Activated CD4-positive, alpha-beta T cell treated with anti-CD3 and anti-CD28 coated beads, Interleukin-2, amount 10 ng/mL, durations not matched to agents 24 days and 14 days (primary cell): ENCODE results near the gene FBXL3. TPM values are rescaled to one million over a fixed set of nuclear protein-coding genes. Genes with fewer than 3 reads are reported as not detected.
A peak's percentile ranks its signal among the peaks of the same experiment; 100 is the strongest.

ENCODE experiments used
- DNase-seq: peaks from one replicate; pipeline ENCODE4 v3.0.0; 2022
- H3K27ac Mint-ChIP-seq: one replicate; pipeline ENCODE4 v1.8.0; 2022; ENCODE audit warnings: mild to moderate bottlenecking, mixed read lengths
- H3K27me3 Mint-ChIP-seq: one replicate; pipeline ENCODE4 v1.8.0; 2022; ENCODE audit warnings: mixed read lengths
- H3K36me3 Mint-ChIP-seq: one replicate; pipeline ENCODE4 v1.8.0; 2022; ENCODE audit warnings: low read depth, mild to moderate bottlenecking, mixed read lengths
- H3K4me1 Mint-ChIP-seq: one replicate; pipeline ENCODE4 v1.8.0; 2021; ENCODE audit warnings: mixed read lengths
- H3K4me3 Mint-ChIP-seq: one replicate; pipeline ENCODE4 v1.8.0; 2022; ENCODE audit warnings: mild to moderate bottlenecking, moderate library complexity, mixed read lengths
- H3K9me3 Mint-ChIP-seq: one replicate; pipeline ENCODE4 v1.8.0; 2021; ENCODE audit warnings: mixed read lengths
- intact Hi-C: fragments of 100-400 bp; cut with micrococcal nuclease; formaldehyde crosslinking; loops from one replicate; pipeline ENCODE4 v1.15.1; 2023
- total RNA-seq: library from RNA; stranded (reverse); gene quantifications from 2 replicates; pipeline ENCODE4 v1.2.3, GENCODE V29; 2022

Gene FBXL3
- total RNA-seq, 1 donor from 2014 or later: 41.6 TPM

GRCh38 chr13:77040076-77040475, 13.1 kb upstream of the FBXL3 start:
- no peaks in the 10 kb centered on the region for H3K27me3 Mint-ChIP-seq
- peaks cover 7% of the 10 kb centered on the region for H3K36me3 Mint-ChIP-seq
- H3K9me3 Mint-ChIP-seq: peaks cover 6% of the 10 kb centered on the region
- intact Hi-C loops: no loop called here
- no peak for DNase-seq
- H3K4me3 Mint-ChIP-seq: no peak overlapping the region
- H3K27ac Mint-ChIP-seq: no peak overlapping the region
- H3K4me1 Mint-ChIP-seq: peaks cover 6% of the 10 kb centered on the region

- peaks cover 6% of the 10 kb centered on the region for H3K9me3 Mint-ChIP-seq
- H3K4me3 Mint-ChIP-seq: no peak overlapping the region
- peaks cover 4% of the 10 kb centered on the region for H3K36me3 Mint-ChIP-seq
- H3K27ac Mint-ChIP-seq: no peak overlapping the region
- no peak for DNase-seq
- intact Hi-C loops: no loop called here
- H3K4me1 Mint-ChIP-seq: peaks cover 12% of the 10 kb centered on the region
- no peaks in the 10 kb centered on the region for H3K27me3 Mint-ChIP-seq
These were observed 12.0 kb upstream of the FBXL3 start for GRCh38 chr13:77038907-77039480.

- Mint-ChIP-seq H3K4me3 (no peak overlapping the region), H3K36me3 (no peaks in the 10 kb centered on the region), H3K27me3 (no peaks in the 10 kb centered on the region), H3K9me3 (peaks cover 6% of the 10 kb centered on the region), H3K4me1 (peaks cover 8% of the 10 kb centered on the region), H3K27ac (no peak overlapping the region)
- DNase-seq: no peak
- intact Hi-C loops: no loop called here
These were observed 9.3 kb upstream of the FBXL3 start for GRCh38 chr13:77036279-77036678.

- no peak overlapping the region for H3K27ac Mint-ChIP-seq
- no peaks in the 10 kb centered on the region for H3K36me3 Mint-ChIP-seq
- no peaks in the 10 kb centered on the region for H3K27me3 Mint-ChIP-seq
- DNase-seq: peak; percentile 45
- intact Hi-C loops: no loop called here
- H3K9me3 Mint-ChIP-seq: peaks cover 6% of the 10 kb centered on the region
- no peak overlapping the region for H3K4me3 Mint-ChIP-seq
- H3K4me1 Mint-ChIP-seq: peaks cover 8% of the 10 kb centered on the region
These were observed 7.9 kb upstream of the FBXL3 start for GRCh38 chr13:77034881-77035280.

GRCh38 chr13:77033717-77034302, 6.9 kb upstream of the FBXL3 start:
- no peaks in the 10 kb centered on the region for H3K36me3 Mint-ChIP-seq
- H3K27me3 Mint-ChIP-seq: no peaks in the 10 kb centered on the region
- H3K4me1 Mint-ChIP-seq: peaks cover 9% of the 10 kb centered on the region
- peak; percentile 43 for DNase-seq
- H3K4me3 Mint-ChIP-seq: no peak overlapping the region
- intact Hi-C loops: no loop called here
- peak overlapping the region; percentile 15 for H3K27ac Mint-ChIP-seq
- H3K9me3 Mint-ChIP-seq: peaks cover 6% of the 10 kb centered on the region

- no peak overlapping the region for H3K4me3 Mint-ChIP-seq
These were observed 4.8 kb upstream of the FBXL3 start for GRCh38 chr13:77031656-77032243.

GRCh38 chr13:77029436-77029835, 2.5 kb upstream of the FBXL3 start:
- intact Hi-C loops: loop anchor here (5.0 kb wide), 2 partner anchors 448 to 668 kb away; partner anchors contain the start of gene SLAIN1
- no peaks in the 10 kb centered on the region for H3K27me3 Mint-ChIP-seq
- no peaks in the 10 kb centered on the region for H3K9me3 Mint-ChIP-seq
- H3K36me3 Mint-ChIP-seq: peaks cover 7% of the 10 kb centered on the region
- no peak overlapping the region for H3K27ac Mint-ChIP-seq
- H3K4me3 Mint-ChIP-seq: no peak overlapping the region
- H3K4me1 Mint-ChIP-seq: peaks cover 31% of the 10 kb centered on the region
- DNase-seq: no peak

More at GRCh38 chr13:77031656-77032243, 4.8 kb upstream of the FBXL3 start:
- Mint-ChIP-seq H3K27me3 (no peaks in the 10 kb centered on the region), H3K4me1 (peaks cover 22% of the 10 kb centered on the region), H3K36me3 (no peaks in the 10 kb centered on the region), H3K27ac (no peak overlapping the region), H3K9me3 (no peaks in the 10 kb centered on the region)
- intact Hi-C loops: no loop called here
- peak; percentile 35 for DNase-seq

- Mint-ChIP-seq H3K9me3 (no peaks in the 10 kb centered on the region), H3K27me3 (no peaks in the 10 kb centered on the region), H3K36me3 (peaks cover 14% of the 10 kb centered on the region), H3K27ac (peak overlapping the region; percentile 64), H3K4me3 (peak overlapping the region; percentile 88), H3K4me1 (peaks cover 37% of the 10 kb centered on the region)
- intact Hi-C loops: loop anchor here (5.0 kb wide), 2 partner anchors 449 to 669 kb away; partner anchors contain the start of gene SLAIN1
- peak; percentile 60 for DNase-seq
These were observed 1.2 kb upstream of the FBXL3 start for GRCh38 chr13:77028202-77028601.

- H3K27me3 Mint-ChIP-seq: no peaks in the 10 kb centered on the region
- peak; percentile 94 for DNase-seq
- H3K4me3 Mint-ChIP-seq: peak overlapping the region; percentile 99
- peak overlapping the region; percentile 95 for H3K27ac Mint-ChIP-seq
- peaks cover 51% of the 10 kb centered on the region for H3K4me1 Mint-ChIP-seq
- H3K36me3 Mint-ChIP-seq: peaks cover 21% of the 10 kb centered on the region
- intact Hi-C loops: loop anchor here (5.0 kb wide), 2 partner anchors 451 to 671 kb away; partner anchors contain the start of gene SLAIN1
- H3K9me3 Mint-ChIP-seq: no peaks in the 10 kb centered on the region
These were observed 601 bp downstream of the FBXL3 start for GRCh38 chr13:77026255-77026860.

- Mint-ChIP-seq H3K27ac (no peak overlapping the region), H3K4me3 (peak overlapping the region; percentile 53), H3K9me3 (no peaks in the 10 kb centered on the region), H3K4me1 (peaks cover 46% of the 10 kb centered on the region), H3K36me3 (peaks cover 30% of the 10 kb centered on the region), H3K27me3 (no peaks in the 10 kb centered on the region)
- DNase-seq: peak; percentile 56
- intact Hi-C loops: no loop called here
These were observed 4.6 kb downstream of the FBXL3 start for GRCh38 chr13:77022341-77022740.

- intact Hi-C loops: no loop called here
- H3K4me3 Mint-ChIP-seq: no peak overlapping the region
- H3K36me3 Mint-ChIP-seq: peaks cover 43% of the 10 kb centered on the region
- H3K27ac Mint-ChIP-seq: no peak overlapping the region
- no peak for DNase-seq
- H3K4me1 Mint-ChIP-seq: peaks cover 40% of the 10 kb centered on the region
- H3K27me3 Mint-ChIP-seq: no peaks in the 10 kb centered on the region
- H3K9me3 Mint-ChIP-seq: no peaks in the 10 kb centered on the region
These were observed 7.2 kb downstream of the FBXL3 start for GRCh38 chr13:77019756-77020155.

- Mint-ChIP-seq H3K4me3 (no peak overlapping the region), H3K27me3 (no peaks in the 10 kb centered on the region), H3K4me1 (peaks cover 23% of the 10 kb centered on the region), H3K36me3 (peaks cover 54% of the 10 kb centered on the region), H3K27ac (no peak overlapping the region), H3K9me3 (no peaks in the 10 kb centered on the region)
- intact Hi-C loops: no loop called here
- DNase-seq: no peak
These were observed 9.9 kb downstream of the FBXL3 start for GRCh38 chr13:77016888-77017623.

- peaks cover 20% of the 10 kb centered on the region for H3K4me1 Mint-ChIP-seq
- intact Hi-C loops: no loop called here
- no peak overlapping the region for H3K4me3 Mint-ChIP-seq
- no peak overlapping the region for H3K27ac Mint-ChIP-seq
- no peaks in the 10 kb centered on the region for H3K27me3 Mint-ChIP-seq
- no peak for DNase-seq
- H3K9me3 Mint-ChIP-seq: no peaks in the 10 kb centered on the region
- peaks cover 59% of the 10 kb centered on the region for H3K36me3 Mint-ChIP-seq
These were observed 10.6 kb downstream of the FBXL3 start for GRCh38 chr13:77016251-77016812.
